NAMALWA (cell line): ENCODE measurements around the gene CARF.

Experiments
- DNase-seq: peaks from one replicate; pipeline ENCODE4 v3.0.0-alpha.2; 2015; ENCODE audit warnings: low spot score

Gene CARF

DNA sequence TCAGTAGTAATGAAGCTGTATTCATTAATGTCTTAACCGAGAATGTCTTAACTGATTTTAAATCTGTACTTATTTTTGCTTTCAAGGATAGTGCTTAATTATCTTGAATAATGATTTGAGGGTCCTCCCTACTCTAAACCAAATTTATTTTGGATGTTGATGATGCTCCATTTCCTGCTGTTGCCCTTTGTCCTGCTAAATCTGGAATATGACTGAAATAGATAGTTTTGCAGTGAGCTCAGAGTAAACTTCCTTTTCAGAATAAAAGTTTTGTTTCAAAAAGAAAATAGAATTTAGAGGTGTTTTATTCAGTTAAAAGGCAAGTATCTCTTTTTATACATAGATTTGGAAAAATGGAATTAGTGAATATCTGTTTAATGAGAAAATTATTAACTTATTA, 110.7 kb downstream of the CARF start:
- DNase-seq = no peak

GRCh38 chr2:203025592-203025991, 113.5 kb downstream of the CARF start:
- DNase-seq = no peak

DNA sequence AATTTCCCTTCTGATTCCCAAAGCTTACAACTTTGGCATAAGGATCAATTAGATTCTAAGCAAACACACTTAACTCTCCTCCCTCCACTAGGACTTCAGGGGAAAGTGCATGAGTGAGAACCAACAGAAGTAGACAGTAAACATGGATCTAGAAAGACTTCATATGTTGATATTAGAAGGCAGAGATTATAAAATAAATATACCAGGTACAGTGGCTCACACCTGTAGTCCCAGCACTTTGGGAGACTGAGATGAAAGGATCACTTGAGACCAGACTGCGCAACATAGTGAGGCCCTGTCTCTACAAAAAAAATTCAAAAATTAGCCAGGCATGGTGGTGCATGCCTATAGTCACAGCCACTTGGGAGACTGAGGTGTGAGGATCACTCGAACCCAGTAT, 118.5 kb downstream of the CARF start:
- no peak for DNase-seq

GRCh38 chr2:203030991-203031390, 118.9 kb downstream of the CARF start:
- no peak for DNase-seq

GRCh38 chr2:203033395-203033794, 121.3 kb downstream of the CARF start:
- DNase-seq = no peak

GRCh38 chr2:203035879-203036470, 123.9 kb downstream of the CARF start:
- no peak for DNase-seq
